GM21619 (cell line): ENCODE data around the gene NOL9.

ENCODE experiments used
- ATAC-seq: cut with Tn5 transposase; IDR thresholded peaks from one replicate; pipeline ENCODE4 v1.9.1; 2021; ENCODE audit not compliant: unreplicated experiment

The NOL9 gene

GRCh38 chr1:6473156-6473555 lies 81.2 kb downstream of the NOL9 start:
- no peak for ATAC-seq

GRCh38 chr1:6472391-6472790 lies 81.9 kb downstream of the NOL9 start:
- ATAC-seq: no peak

GRCh38 chr1:6471970-6472368 lies 82.3 kb downstream of the NOL9 start:
- no peak for ATAC-seq
